ENCODE measurements around the gene CHRM2. TPM values are rescaled to one million over a fixed set of nuclear protein-coding genes. Genes with fewer than 3 reads are reported as not detected.
"Not testable (repeated sequence)": the region's sequence is repeated elsewhere in the genome, so short reads cannot be mapped to it uniquely, and the experiment has no call there.

CHRM2 gene
- 100 to 1,000 TPM in 2 of 4 donors, 10 to 100 TPM in 2; 94.8 to 121 (median 100) TPM for total RNA-seq
- polyA plus RNA-seq = 1 to 10 TPM in 1 of 3 donors, under 1 TPM in 1, not detected in 1; under 0.01 to 4.7 TPM

DNA sequence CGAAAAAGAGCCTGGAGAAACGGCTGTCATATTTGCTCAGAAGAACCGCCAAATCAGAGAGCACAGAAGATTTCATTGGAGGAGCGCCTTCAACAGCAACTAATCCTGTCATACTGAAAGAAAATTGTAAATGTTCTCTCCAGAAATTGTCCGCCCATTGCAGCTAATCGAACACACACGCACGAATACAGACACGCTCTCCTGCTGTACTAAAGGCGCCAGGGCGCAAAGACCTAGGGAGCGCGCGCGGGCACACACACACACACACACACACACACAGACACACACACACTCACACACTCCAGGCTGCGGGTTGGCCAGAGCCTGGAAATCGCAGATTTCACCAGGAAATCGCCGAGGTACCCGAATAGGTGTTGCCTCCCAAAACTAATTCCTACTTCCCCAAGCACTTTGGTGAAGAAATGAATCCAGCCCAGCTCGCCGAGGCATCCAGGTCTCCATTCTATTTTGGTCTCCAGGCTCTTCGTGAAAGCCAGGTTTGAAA lies at the start of gene CHRM2:
Gene CHRM2 (plus strand): TSS at position 157 of the 505 bp plus-strand sequence. CDS start 146,214 bp downstream, outside the sequence.
- Histone ChIP-seq H3K27me3 (no peaks in the 10 kb centered on the region), H3K36me3 (no peaks in the 10 kb centered on the region), H3K27ac (peak within 1 kb of the TSS; percentile 46 to 91 (median 90)), H3K4me1 (peaks cover 0 to 38% (median 23%) of the 10 kb centered on the region in 4 donors), H3K9me3 (no peaks in the 10 kb centered on the region), H3K4me3 (peak within 1 kb of the TSS; percentile 77 to 86 (median 82))
- DNase-seq = peak; percentile 64
- TF ChIP-seq, protein P1, sequence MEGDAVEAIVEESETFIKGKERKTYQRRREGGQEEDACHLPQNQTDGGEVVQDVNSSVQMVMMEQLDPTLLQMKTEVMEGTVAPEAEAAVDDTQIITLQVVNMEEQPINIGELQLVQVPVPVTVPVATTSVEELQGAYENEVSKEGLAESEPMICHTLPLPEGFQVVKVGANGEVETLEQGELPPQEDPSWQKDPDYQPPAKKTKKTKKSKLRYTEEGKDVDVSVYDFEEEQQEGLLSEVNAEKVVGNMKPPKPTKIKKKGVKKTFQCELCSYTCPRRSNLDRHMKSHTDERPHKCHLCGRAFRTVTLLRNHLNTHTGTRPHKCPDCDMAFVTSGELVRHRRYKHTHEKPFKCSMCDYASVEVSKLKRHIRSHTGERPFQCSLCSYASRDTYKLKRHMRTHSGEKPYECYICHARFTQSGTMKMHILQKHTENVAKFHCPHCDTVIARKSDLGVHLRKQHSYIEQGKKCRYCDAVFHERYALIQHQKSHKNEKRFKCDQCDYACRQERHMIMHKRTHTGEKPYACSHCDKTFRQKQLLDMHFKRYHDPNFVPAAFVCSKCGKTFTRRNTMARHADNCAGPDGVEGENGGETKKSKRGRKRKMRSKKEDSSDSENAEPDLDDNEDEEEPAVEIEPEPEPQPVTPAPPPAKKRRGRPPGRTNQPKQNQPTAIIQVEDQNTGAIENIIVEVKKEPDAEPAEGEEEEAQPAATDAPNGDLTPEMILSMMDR (IDR thresholded peaks at IDR 0.05) = no peak
- no peak for TF ChIP-seq EP300 (IDR thresholded peaks at IDR 0.05)
- no peak for TF ChIP-seq POLR2A (IDR thresholded peaks at IDR 0.05)
- TF ChIP-seq POLR2AphosphoS5 (IDR thresholded peaks at IDR 0.05) = no peak
- WGBS, 2 donors = 3 to 15% methylated on average over 23 of the region's 23 CpGs
- intact Hi-C loops (cut with DNase I) = loop anchor here (2.0 to 10.0 kb wide), 4 partner anchors 274 to 1064 kb away; no protein-coding TSS in a partner anchor

DNA sequence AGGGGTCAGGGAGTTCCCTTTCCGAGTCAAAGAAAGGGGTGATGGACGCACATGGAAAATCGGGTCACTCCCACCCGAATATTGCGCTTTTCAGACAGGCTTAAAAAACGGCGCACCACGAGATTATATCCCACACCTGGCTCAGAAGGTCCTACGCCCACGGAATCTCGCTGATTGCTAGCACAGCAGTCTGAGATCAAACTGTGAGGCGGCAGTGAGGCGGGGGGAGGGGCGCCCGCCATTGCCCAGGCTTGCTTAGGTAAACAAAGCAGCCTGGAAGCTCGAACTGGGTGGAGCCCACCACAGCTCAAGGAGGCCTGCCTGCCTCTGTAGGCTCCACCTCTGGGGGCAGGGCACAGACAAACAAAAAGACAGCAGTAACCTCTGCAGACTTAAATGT lies 37.1 kb upstream of the CHRM2 start:
- WGBS, 2 donors = 68 to 73% methylated on average over 12 to 16 of the region's 16 CpGs
- H3K4me3 ChIP-seq; DNase-seq; H3K27ac ChIP-seq; H3K27me3 ChIP-seq; H3K36me3 ChIP-seq; intact Hi-C loops (cut with DNase I); H3K4me1 ChIP-seq; H3K9me3 ChIP-seq: not testable (repeated sequence)

- no peak overlapping the region for H3K4me3 ChIP-seq
- H3K9me3 ChIP-seq = no peaks in the 10 kb centered on the region
- H3K27ac ChIP-seq = no peak overlapping the region
- H3K36me3 ChIP-seq = no peaks in the 10 kb centered on the region
- TF ChIP-seq POLR2A (IDR thresholded peaks at IDR 0.05) = no peak
- TF ChIP-seq EP300 (IDR thresholded peaks at IDR 0.05) = no peak
- TF ChIP-seq, protein P1 (IDR thresholded peaks at IDR 0.05) = no peak
- TF ChIP-seq POLR2AphosphoS5 (IDR thresholded peaks at IDR 0.05) = no peak
- no peaks in the 10 kb centered on the region for H3K4me1 ChIP-seq
- DNase-seq = no peak
- 48 to 70% methylated on average over 1 of the region's 1 CpG for WGBS, 2 donors
- H3K27me3 ChIP-seq = no peaks in the 10 kb centered on the region
- intact Hi-C loops (cut with DNase I) = no loop called here
Observed at GRCh38 chr7:136845899-136846465, 22.5 kb upstream of the CHRM2 start.

DNA sequence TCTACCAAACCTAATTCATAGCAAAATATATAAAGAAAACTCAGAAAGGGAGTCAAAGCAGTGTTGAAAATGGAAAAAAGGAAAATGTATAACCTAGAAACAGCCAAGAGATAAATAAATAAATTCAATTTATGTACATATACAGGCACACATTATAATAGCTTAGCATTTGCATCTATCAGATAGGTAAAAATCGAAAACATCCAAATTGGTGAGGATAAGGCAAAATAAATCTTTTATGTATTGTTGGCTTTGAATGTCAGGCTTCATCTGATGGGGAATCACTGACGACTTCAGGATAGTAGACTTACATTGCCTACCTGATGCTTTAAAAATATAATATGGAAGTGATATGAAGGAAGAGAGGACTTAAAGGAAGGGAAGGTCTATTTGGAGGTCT lies 20.6 kb upstream of the CHRM2 start:
- no peaks in the 10 kb centered on the region for H3K4me1 ChIP-seq
- H3K4me3 ChIP-seq = no peak overlapping the region
- WGBS, 2 donors = 80 to 87% methylated on average over 2 of the region's 2 CpGs
- no peaks in the 10 kb centered on the region for H3K27me3 ChIP-seq
- no peaks in the 10 kb centered on the region for H3K9me3 ChIP-seq
- TF ChIP-seq EP300 (IDR thresholded peaks at IDR 0.05) (no peak), POLR2A (IDR thresholded peaks at IDR 0.05) (no peak), POLR2AphosphoS5 (IDR thresholded peaks at IDR 0.05) (no peak)
- TF ChIP-seq, protein P1 (IDR thresholded peaks at IDR 0.05) = no peak
- intact Hi-C loops (cut with DNase I) = no loop called here
- no peak for DNase-seq
- no peaks in the 10 kb centered on the region for H3K36me3 ChIP-seq
- no peak overlapping the region for H3K27ac ChIP-seq

- DNase-seq = no peak
- Histone ChIP-seq H3K27ac (no peak overlapping the region), H3K4me1 (no peaks in the 10 kb centered on the region), H3K27me3 (no peaks in the 10 kb centered on the region), H3K9me3 (no peaks in the 10 kb centered on the region), H3K36me3 (no peaks in the 10 kb centered on the region), H3K4me3 (no peak overlapping the region)
- no peak for TF ChIP-seq POLR2AphosphoS5 (IDR thresholded peaks at IDR 0.05)
- TF ChIP-seq, protein P1 (IDR thresholded peaks at IDR 0.05) = no peak
- WGBS, 2 donors = 63 to 76% methylated on average over 2 of the region's 2 CpGs
- intact Hi-C loops (cut with DNase I) = no loop called here
Observed at GRCh38 chr7:136853654-136854053, 14.8 kb upstream of the CHRM2 start.

Data from sigmoid colon (tissue), 7 donors.